HCT116 (cell line): Measurements from ENCODE around the gene CAPN2. TPM values are rescaled to one million over a fixed set of nuclear protein-coding genes. Genes with fewer than 3 reads are reported as not detected.

ENCODE experiments used
- ATAC-seq: fragments of 200-7000 bp; cut with Tn5 transposase; 2 replicates; pipeline ENCODE4 v1.9.1; 2020; ENCODE audit warnings: mild to moderate bottlenecking, moderate library complexity
- BruUV-seq: library from RNA; stranded (reverse); fragments of 400-500 nt; replicated peaks from 2 replicates; lab custom pipeline; 2021; lab: Mats Ljungman, UMichigan
- CTCF ChIA-PET: fragments of 300-600 bp; sonication (Branson Sonifier 250); formaldehyde crosslinking; loops from one replicate; lab custom pipeline; 2021; ENCODE audit warnings: antibody characterized with exemption; lab: Charles Lee
- POLR2A ChIA-PET: fragments of 300-600, 350-600 bp; sonication (Branson Sonifier 250); formaldehyde crosslinking; loops from one replicate; lab custom pipeline; 2021; ENCODE audit warnings: antibody characterized with exemption; lab: Charles Lee
- RAD21 ChIA-PET, 2 experiments: fragments of 300-600 bp; sonication (Branson Sonifier 250); formaldehyde crosslinking; loops; one replicate each; lab custom pipeline; 2023; ENCODE audit warnings: low total read pairs in 2 of 2; ENCODE audit not compliant: uncharacterized antibody in 2 of 2, unreplicated experiment in 2 of 2, low non-redundant PET in 1 of 2; lab: Charles Lee
- DNase-seq: peaks from one replicate; pipeline ENCODE4 v3.0.0-alpha.2; 2010; ENCODE audit warnings: low read depth, low spot score
- H2AFZ ChIP-seq: fragments of 200-600 bp; shearing (Covaris generic), sonication (generic); 2 replicates; pipeline ENCODE4 v1.6.1; 2017; ENCODE audit warnings: low read depth, mixed run types, mixed read lengths, antibody characterized with exemption, low read length; ENCODE audit not compliant: poor library complexity, severe bottlenecking
- H3K27ac ChIP-seq: 2 replicates; pipeline ENCODE4 v1.5.1; 2012; ENCODE audit warnings: low read depth, low read length
- H3K27me3 ChIP-seq: fragments of 200-600 bp; sonication (generic); 2 replicates; pipeline ENCODE4 v1.6.1; 2016; ENCODE audit warnings: mixed run types, low read length, mixed read lengths; ENCODE audit not compliant: insufficient read depth
- H3K36me3 ChIP-seq, 2 experiments: fragments of 200-500 bp in 1 of 2; fragments of 200-600 bp in 1 of 2; sonication (Bioruptor generic) in 1 of 2; sonication (generic) in 1 of 2; 2 replicates each; pipeline versions ENCODE4 v1.5.1 to v1.6.1; 2014 to 2016; ENCODE audit warnings: low read length in 2 of 2, inconsistent platforms in 1 of 2, mixed read lengths in 1 of 2, mixed run types in 1 of 2; ENCODE audit not compliant: insufficient read depth in 2 of 2, control insufficient read depth in 1 of 2
- H3K4me1 ChIP-seq, 2 experiments: fragments of 200-600 bp in 1 of 2; sonication (generic) in 1 of 2; 2 replicates each; pipeline versions ENCODE4 v1.5.1 to v1.6.1; 2012 to 2017; ENCODE audit warnings: low read length in 2 of 2, inconsistent platforms in 1 of 2, mild to moderate bottlenecking in 1 of 2, mixed read lengths in 1 of 2, mixed run types in 1 of 2, moderate library complexity in 1 of 2; ENCODE audit not compliant: insufficient read depth in 2 of 2, control insufficient read depth in 1 of 2
- H3K4me2 ChIP-seq: fragments of 200-600 bp; sonication (generic); 2 replicates; pipeline ENCODE4 v1.6.1; 2017; ENCODE audit warnings: mixed run types, low read length, mixed read lengths
- H3K4me3 ChIP-seq, 2 experiments: fragments of 200-600 bp in 1 of 2; sonication (generic) in 1 of 2; replicated peaks in 1 of 2; 2 replicates each; pipeline ENCODE4 v1.5.1; 2011 to 2016; ENCODE audit warnings: low read length in 2 of 2, control low read depth in 1 of 2, low read depth in 1 of 2, mild to moderate bottlenecking in 1 of 2, mixed read lengths in 1 of 2, mixed run types in 1 of 2
- H3K79me2 ChIP-seq: fragments of 200-600 bp; sonication (generic); 2 replicates; pipeline ENCODE4 v1.6.1; 2017; ENCODE audit warnings: mild to moderate bottlenecking, mixed run types, low read length, moderate library complexity, mixed read lengths; ENCODE audit not compliant: insufficient read depth
- H3K9ac ChIP-seq: fragments of 200-600 bp; sonication (generic); 2 replicates; pipeline ENCODE4 v1.6.1; 2016; ENCODE audit warnings: low read length, mixed read lengths
- H3K9me2 ChIP-seq: fragments of 200-600 bp; sonication (generic), shearing (Covaris generic); 2 replicates; pipeline ENCODE4 v1.6.1; 2017; ENCODE audit warnings: mixed run types, mild to moderate bottlenecking, moderate library complexity; ENCODE audit not compliant: insufficient read depth
- H3K9me3 ChIP-seq, 2 experiments: fragments of 200-500 bp in 1 of 2; fragments of 200-600 bp in 1 of 2; sonication (Bioruptor generic) in 1 of 2; sonication (generic) in 1 of 2; 2 replicates each; pipeline ENCODE4 v1.6.1; 2014 to 2017; ENCODE audit warnings: low read length in 2 of 2, mixed read lengths in 2 of 2, inconsistent platforms in 1 of 2, low read depth in 1 of 2, mild to moderate bottlenecking in 1 of 2, mixed run types in 1 of 2, moderate library complexity in 1 of 2; ENCODE audit not compliant: control insufficient read depth in 1 of 2, insufficient read depth in 1 of 2
- H4K20me1 ChIP-seq: fragments of 200-600 bp; sonication (generic), shearing (Covaris generic); 2 replicates; pipeline ENCODE4 v1.6.1; 2017; ENCODE audit warnings: mixed run types, mild to moderate bottlenecking, moderate library complexity; ENCODE audit not compliant: insufficient read depth
- CEBPB ChIP-seq: IDR thresholded peaks from 2 replicates; pipeline ENCODE4 v1.6.1; 2012; ENCODE audit warnings: low read depth
- EZH2phosphoT487 ChIP-seq: fragments of 200-600 bp; IDR thresholded peaks from 2 replicates; pipeline ENCODE4 v1.6.1; 2018; ENCODE audit warnings: antibody characterized with exemption, borderline replicate concordance
- FOSL1 ChIP-seq: IDR thresholded peaks from 2 replicates; pipeline ENCODE4 v1.6.1; 2012; ENCODE audit warnings: low read depth
- POLR2A ChIP-seq: IDR thresholded peaks from 2 replicates; pipeline ENCODE4 v1.7.0; 2011; ENCODE audit warnings: borderline replicate concordance; ENCODE audit not compliant: insufficient read depth, insufficient read length; ENCODE audit errors: extremely low read depth
- POLR2AphosphoS5 ChIP-seq: IDR thresholded peaks from 2 replicates; pipeline ENCODE4 v1.6.1; 2011; ENCODE audit warnings: mild to moderate bottlenecking, low read depth, low read length, moderate library complexity
- RAD21 ChIP-seq: IDR thresholded peaks from 2 replicates; pipeline ENCODE4 v1.6.1; 2012; ENCODE audit warnings: low read depth, mild to moderate bottlenecking
- SIN3A ChIP-seq: IDR thresholded peaks from 2 replicates; pipeline ENCODE4 v1.6.1; 2012; ENCODE audit warnings: low read depth
- SRF ChIP-seq: IDR thresholded peaks from 2 replicates; pipeline ENCODE4 v1.6.1; 2012; ENCODE audit warnings: low read depth
- ZFX ChIP-seq: fragments of 450-650 bp; IDR thresholded peaks from 2 replicates; pipeline ENCODE4 v1.6.1; 2017
- ZNF274 ChIP-seq: fragments of 200-500 bp; sonication (Bioruptor generic); IDR thresholded peaks from 2 replicates; pipeline ENCODE4 v1.6.1; 2014; ENCODE audit warnings: mild to moderate bottlenecking, low read depth, low read length, inconsistent platforms
- intact Hi-C: fragments of 100-400 bp; cut with micrococcal nuclease; formaldehyde crosslinking; loops from 2 replicates; pipeline ENCODE4 v1.10.0; 2022
- total RNA-seq: library from RNA; stranded (reverse); gene quantifications from one replicate; pipeline ENCODE4 v1.2.1, GENCODE V29; 2021; ENCODE audit not compliant: unreplicated experiment

The CAPN2 gene
- total RNA-seq, 1 experiment from 2014 or later, result 173 TPM

DNA sequence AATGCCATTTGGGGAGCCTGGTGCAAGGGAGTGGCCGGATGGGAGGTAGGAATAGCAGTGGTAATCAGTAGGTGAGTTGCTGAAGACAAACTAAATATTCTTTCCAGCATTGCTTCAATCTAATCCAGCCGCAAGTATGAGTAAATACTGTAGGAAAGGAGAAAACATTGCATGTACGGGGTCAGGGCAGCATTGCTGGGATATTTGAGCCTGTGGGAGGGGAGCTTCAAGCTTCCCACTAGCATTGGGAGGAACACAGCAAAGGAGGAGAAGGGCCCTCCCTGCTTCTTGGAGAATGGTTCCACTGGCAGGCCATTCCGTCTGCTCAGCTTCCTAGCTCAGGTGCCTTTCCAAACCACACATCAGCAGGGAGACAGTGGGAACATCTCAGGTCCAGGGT is 15.2 kb downstream of the CAPN2 start (continued):
- no peak for TF ChIP-seq ZFX
- no peak for TF ChIP-seq FOSL1

DNA sequence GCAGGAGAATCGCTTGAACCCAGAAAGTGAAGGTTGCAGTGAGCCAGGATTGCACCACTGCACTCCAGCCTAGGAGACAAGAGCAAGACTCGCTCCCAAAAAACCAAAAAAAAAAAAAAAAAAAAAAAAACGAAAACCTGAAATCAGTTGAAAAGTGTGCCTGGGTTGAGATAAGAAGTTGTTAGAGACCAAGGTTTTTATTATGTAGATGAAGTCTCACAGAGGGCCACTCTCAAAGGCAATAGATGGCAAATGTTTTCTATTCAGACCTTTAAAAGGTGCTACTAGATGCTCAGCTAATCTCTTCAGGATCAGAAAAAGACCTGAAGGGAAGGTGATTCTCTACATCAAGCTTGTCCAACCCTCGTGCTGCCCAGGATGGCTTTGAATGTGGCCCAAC is 17.6 kb downstream of the CAPN2 start:
- DNase-seq (no peak), ATAC-seq (no peak)
- H3K4me2 ChIP-seq, result no peak overlapping the region
- H3K9me3 ChIP-seq, result no peaks in the 10 kb centered on the region
- CTCF ChIA-PET, result no interaction called here
- intact Hi-C loops, result no loop called here
- no TSS peak for BruUV-seq
- H3K9ac ChIP-seq, result no peak overlapping the region
- peaks cover 0 to 49% of the 10 kb centered on the region in 2 experiments; a peak in 1 of 4 replicates for H3K36me3 ChIP-seq
- H2AFZ ChIP-seq, result no peak overlapping the region
- no peaks in the 10 kb centered on the region for H3K9me2 ChIP-seq
- RAD21 ChIA-PET, result no interaction called here
- no peaks in the 10 kb centered on the region for H3K27me3 ChIP-seq
- no peaks in the 10 kb centered on the region for H4K20me1 ChIP-seq
- no peak for TF ChIP-seq POLR2AphosphoS5
- peaks cover 100% of the 10 kb centered on the region for H3K79me2 ChIP-seq
- H3K4me3 ChIP-seq, result no peak overlapping the region
- H3K27ac ChIP-seq, result no peak overlapping the region
- POLR2A ChIA-PET, result no interaction called here
- H3K4me1 ChIP-seq, result peaks cover 22 to 57% of the 10 kb centered on the region in 2 experiments

DNA sequence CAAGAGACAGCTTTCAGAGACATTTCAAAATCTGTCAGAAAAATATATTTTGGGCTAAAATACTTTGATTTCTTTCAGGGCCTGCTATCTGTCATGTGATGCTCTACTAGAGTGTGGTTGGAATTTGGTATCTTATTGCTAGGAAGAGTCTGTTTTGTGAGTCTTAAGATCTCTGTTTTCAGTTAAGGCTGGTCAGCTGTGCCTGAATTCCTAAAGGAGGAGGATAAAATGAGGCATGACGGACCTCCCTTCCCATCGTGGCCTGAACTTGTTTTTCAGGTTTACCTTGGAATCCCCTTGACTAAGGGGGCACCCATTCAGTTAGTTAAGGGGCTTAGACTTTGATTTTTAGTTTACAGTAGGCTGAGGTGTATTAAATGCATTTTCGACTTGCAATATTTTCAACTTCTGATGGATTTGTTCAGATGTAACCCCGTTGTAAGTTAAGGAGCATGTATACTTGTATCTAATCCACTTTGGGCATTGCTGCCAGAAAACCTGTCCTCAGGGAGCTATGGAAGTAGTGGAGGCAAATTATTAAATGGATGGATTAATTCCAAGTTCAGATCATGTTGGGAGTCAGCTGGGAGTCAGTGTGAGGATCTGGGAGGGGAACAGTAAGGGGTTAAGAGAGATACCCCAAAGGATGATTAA is 18.3 kb downstream of the CAPN2 start:
- Histone ChIP-seq H3K4me3 (no peak overlapping the region), H3K79me2 (peaks cover 99% of the 10 kb centered on the region), H4K20me1 (no peaks in the 10 kb centered on the region), H3K27ac (no peak overlapping the region), H3K4me2 (no peak overlapping the region), H2AFZ (no peak overlapping the region), H3K9me3 (no peaks in the 10 kb centered on the region), H3K36me3 (peaks cover 0 to 50% of the 10 kb centered on the region in 2 experiments; a peak in 1 of 4 replicates), H3K27me3 (no peaks in the 10 kb centered on the region), H3K9me2 (no peaks in the 10 kb centered on the region), H3K4me1 (peaks cover 21 to 50% of the 10 kb centered on the region in 2 experiments), H3K9ac (no peak overlapping the region)
- intact Hi-C loops, result no loop called here
- no peak for DNase-seq
- no TSS peak for BruUV-seq
- ChIA-PET CTCF (no interaction called here), POLR2A (no interaction called here), RAD21 (no interaction called here)
- no peak for TF ChIP-seq EZH2phosphoT487
- no peak for TF ChIP-seq SIN3A
- no peak for TF ChIP-seq FOSL1
- TF ChIP-seq ZFX, result no peak
- TF ChIP-seq RAD21, result no peak
- no peak for TF ChIP-seq POLR2A
- TF ChIP-seq SRF, result no peak
- no peak for TF ChIP-seq CEBPB
- TF ChIP-seq ZNF274, result no peak
- ATAC-seq, result no peak
